HCT116 (cell line): ENCODE results near the gene SPON1. TPM values are rescaled to one million over a fixed set of nuclear protein-coding genes. Genes with fewer than 3 reads are reported as not detected.

Experiments used
- ATAC-seq: fragments of 200-7000 bp; cut with Tn5 transposase; 2 replicates; pipeline ENCODE4 v1.9.1; 2020; ENCODE audit warnings: mild to moderate bottlenecking, moderate library complexity
- BruUV-seq: library from RNA; stranded (reverse); fragments of 400-500 nt; replicated peaks from 2 replicates; lab custom pipeline; 2021; lab: Mats Ljungman, UMichigan
- CTCF ChIA-PET: fragments of 300-600 bp; sonication (Branson Sonifier 250); formaldehyde crosslinking; loops from one replicate; lab custom pipeline; 2021; ENCODE audit warnings: antibody characterized with exemption; lab: Charles Lee
- POLR2A ChIA-PET: fragments of 300-600, 350-600 bp; sonication (Branson Sonifier 250); formaldehyde crosslinking; loops from one replicate; lab custom pipeline; 2021; ENCODE audit warnings: antibody characterized with exemption; lab: Charles Lee
- RAD21 ChIA-PET, 2 experiments: fragments of 300-600 bp; sonication (Branson Sonifier 250); formaldehyde crosslinking; loops; one replicate each; lab custom pipeline; 2023; ENCODE audit warnings: low total read pairs in 2 of 2; ENCODE audit not compliant: uncharacterized antibody in 2 of 2, unreplicated experiment in 2 of 2, low non-redundant PET in 1 of 2; lab: Charles Lee
- DNase-seq: peaks from one replicate; pipeline ENCODE4 v3.0.0-alpha.2; 2010; ENCODE audit warnings: low read depth, low spot score
- H2AFZ ChIP-seq: fragments of 200-600 bp; shearing (Covaris generic), sonication (generic); 2 replicates; pipeline ENCODE4 v1.6.1; 2017; ENCODE audit warnings: low read depth, mixed run types, mixed read lengths, antibody characterized with exemption, low read length; ENCODE audit not compliant: poor library complexity, severe bottlenecking
- H3K27ac ChIP-seq: 2 replicates; pipeline ENCODE4 v1.5.1; 2012; ENCODE audit warnings: low read depth, low read length
- H3K27me3 ChIP-seq: fragments of 200-600 bp; sonication (generic); 2 replicates; pipeline ENCODE4 v1.6.1; 2016; ENCODE audit warnings: mixed run types, low read length, mixed read lengths; ENCODE audit not compliant: insufficient read depth
- H3K36me3 ChIP-seq, 2 experiments: fragments of 200-500 bp in 1 of 2; fragments of 200-600 bp in 1 of 2; sonication (Bioruptor generic) in 1 of 2; sonication (generic) in 1 of 2; 2 replicates each; pipeline versions ENCODE4 v1.5.1 to v1.6.1; 2014 to 2016; ENCODE audit warnings: low read length in 2 of 2, inconsistent platforms in 1 of 2, mixed read lengths in 1 of 2, mixed run types in 1 of 2; ENCODE audit not compliant: insufficient read depth in 2 of 2, control insufficient read depth in 1 of 2
- H3K4me1 ChIP-seq, 2 experiments: fragments of 200-600 bp in 1 of 2; sonication (generic) in 1 of 2; 2 replicates each; pipeline versions ENCODE4 v1.5.1 to v1.6.1; 2012 to 2017; ENCODE audit warnings: low read length in 2 of 2, inconsistent platforms in 1 of 2, mild to moderate bottlenecking in 1 of 2, mixed read lengths in 1 of 2, mixed run types in 1 of 2, moderate library complexity in 1 of 2; ENCODE audit not compliant: insufficient read depth in 2 of 2, control insufficient read depth in 1 of 2
- H3K4me2 ChIP-seq: fragments of 200-600 bp; sonication (generic); 2 replicates; pipeline ENCODE4 v1.6.1; 2017; ENCODE audit warnings: mixed run types, low read length, mixed read lengths
- H3K4me3 ChIP-seq, 2 experiments: fragments of 200-600 bp in 1 of 2; sonication (generic) in 1 of 2; replicated peaks in 1 of 2; 2 replicates each; pipeline ENCODE4 v1.5.1; 2011 to 2016; ENCODE audit warnings: low read length in 2 of 2, control low read depth in 1 of 2, low read depth in 1 of 2, mild to moderate bottlenecking in 1 of 2, mixed read lengths in 1 of 2, mixed run types in 1 of 2
- H3K79me2 ChIP-seq: fragments of 200-600 bp; sonication (generic); 2 replicates; pipeline ENCODE4 v1.6.1; 2017; ENCODE audit warnings: mild to moderate bottlenecking, mixed run types, low read length, moderate library complexity, mixed read lengths; ENCODE audit not compliant: insufficient read depth
- H3K9ac ChIP-seq: fragments of 200-600 bp; sonication (generic); 2 replicates; pipeline ENCODE4 v1.6.1; 2016; ENCODE audit warnings: low read length, mixed read lengths
- H3K9me2 ChIP-seq: fragments of 200-600 bp; sonication (generic), shearing (Covaris generic); 2 replicates; pipeline ENCODE4 v1.6.1; 2017; ENCODE audit warnings: mixed run types, mild to moderate bottlenecking, moderate library complexity; ENCODE audit not compliant: insufficient read depth
- H3K9me3 ChIP-seq, 2 experiments: fragments of 200-500 bp in 1 of 2; fragments of 200-600 bp in 1 of 2; sonication (Bioruptor generic) in 1 of 2; sonication (generic) in 1 of 2; 2 replicates each; pipeline ENCODE4 v1.6.1; 2014 to 2017; ENCODE audit warnings: low read length in 2 of 2, mixed read lengths in 2 of 2, inconsistent platforms in 1 of 2, low read depth in 1 of 2, mild to moderate bottlenecking in 1 of 2, mixed run types in 1 of 2, moderate library complexity in 1 of 2; ENCODE audit not compliant: control insufficient read depth in 1 of 2, insufficient read depth in 1 of 2
- H4K20me1 ChIP-seq: fragments of 200-600 bp; sonication (generic), shearing (Covaris generic); 2 replicates; pipeline ENCODE4 v1.6.1; 2017; ENCODE audit warnings: mixed run types, mild to moderate bottlenecking, moderate library complexity; ENCODE audit not compliant: insufficient read depth
- ATF3 ChIP-seq: IDR thresholded peaks from 2 replicates; pipeline ENCODE4 v1.6.1; 2012
- CBX3 ChIP-seq: IDR thresholded peaks from 2 replicates; pipeline ENCODE4 v1.6.1; 2012; ENCODE audit warnings: low read depth
- CTCF ChIP-seq, 3 experiments: fragments of 200-600 bp in 1 of 3; sonication (generic) in 1 of 3; IDR thresholded peaks in 2 of 3; conservative IDR thresholded peaks in 1 of 3; 2 replicates each; pipeline ENCODE4 v1.5.1; 2012 to 2017; ENCODE audit warnings: low read depth in 2 of 3, low read length in 2 of 3, antibody characterized with exemption in 1 of 3, borderline replicate concordance in 1 of 3, control low read depth in 1 of 3, mild to moderate bottlenecking in 1 of 3, mixed read lengths in 1 of 3, mixed run types in 1 of 3, moderate library complexity in 1 of 3; ENCODE audit not compliant: insufficient read depth in 1 of 3
- ELF1 ChIP-seq: IDR thresholded peaks from 2 replicates; pipeline ENCODE4 v1.6.1; 2012; ENCODE audit warnings: low read depth, borderline replicate concordance
- FOSL1 ChIP-seq: IDR thresholded peaks from 2 replicates; pipeline ENCODE4 v1.6.1; 2012; ENCODE audit warnings: low read depth
- JUND ChIP-seq: IDR thresholded peaks from 2 replicates; pipeline ENCODE4 v1.6.1; 2012
- SIN3A ChIP-seq: IDR thresholded peaks from 2 replicates; pipeline ENCODE4 v1.6.1; 2012; ENCODE audit warnings: low read depth
- TCF7L2 ChIP-seq: IDR thresholded peaks from 2 replicates; pipeline ENCODE4 v1.7.0; 2011; ENCODE audit warnings: borderline replicate concordance, inconsistent platforms; ENCODE audit not compliant: insufficient read depth, insufficient read length; ENCODE audit errors: extremely low read depth
- ZBTB33 ChIP-seq: IDR thresholded peaks from 2 replicates; pipeline ENCODE4 v1.6.1; 2011; ENCODE audit warnings: mild to moderate bottlenecking, low read length, moderate library complexity; ENCODE audit not compliant: insufficient replicate concordance; ENCODE audit errors: extremely low read depth
- ZFX ChIP-seq: fragments of 450-650 bp; IDR thresholded peaks from 2 replicates; pipeline ENCODE4 v1.6.1; 2017
- intact Hi-C: fragments of 100-400 bp; cut with micrococcal nuclease; formaldehyde crosslinking; loops from 2 replicates; pipeline ENCODE4 v1.10.0; 2022
- total RNA-seq: library from RNA; stranded (reverse); gene quantifications from one replicate; pipeline ENCODE4 v1.2.1, GENCODE V29; 2021; ENCODE audit not compliant: unreplicated experiment

The SPON1 gene
- total RNA-seq, 1 experiment from 2014 or later = 0.17 TPM

GRCh38 chr11:14022821-14023220 is 60.3 kb downstream of the SPON1 start (continued):
- TF ChIP-seq ZBTB33 (no peak), SIN3A (no peak), ZFX (no peak), TCF7L2 (no peak), CBX3 (no peak), ATF3 (no peak), JUND (no peak), ELF1 (no peak)

GRCh38 chr11:14026961-14027360 is 64.4 kb downstream of the SPON1 start:
- H3K27ac ChIP-seq = no peak overlapping the region
- H3K4me3 ChIP-seq = no peak overlapping the region
- no peak for ATAC-seq
- H3K9ac ChIP-seq = no peak overlapping the region
- no peaks in the 10 kb centered on the region for H3K79me2 ChIP-seq
- H4K20me1 ChIP-seq = no peaks in the 10 kb centered on the region
- ChIA-PET CTCF (no interaction called here), RAD21 (no interaction called here), POLR2A (no interaction called here)
- intact Hi-C loops = no loop called here
- DNase-seq = no peak
- H3K9me2 ChIP-seq = no peaks in the 10 kb centered on the region
- H3K36me3 ChIP-seq = no peaks in the 10 kb centered on the region
- no peak overlapping the region for H2AFZ ChIP-seq
- H3K27me3 ChIP-seq = no peaks in the 10 kb centered on the region
- BruUV-seq = no TSS peak
- TF ChIP-seq CTCF (IDR thresholded peaks at IDR 0.05 in 2 of 3, conservative IDR thresholded peaks at IDR 0.05 in 1 of 3; ENCODE audit: borderline replicate concordance in 1 of 3, insufficient read depth in 1 of 3, low read depth in 2 of 3, low read length in 2 of 3) (no peak), CBX3 (no peak), FOSL1 (no peak), ZFX (no peak), ELF1 (no peak)
- H3K9me3 ChIP-seq = no peaks in the 10 kb centered on the region
- peaks cover 11 to 24% of the 10 kb centered on the region in 2 experiments; a peak in 3 of 4 replicates for H3K4me1 ChIP-seq
- no peak overlapping the region for H3K4me2 ChIP-seq
